ENCODE results near the gene CNTNAP2.

The CNTNAP2 gene

DNA sequence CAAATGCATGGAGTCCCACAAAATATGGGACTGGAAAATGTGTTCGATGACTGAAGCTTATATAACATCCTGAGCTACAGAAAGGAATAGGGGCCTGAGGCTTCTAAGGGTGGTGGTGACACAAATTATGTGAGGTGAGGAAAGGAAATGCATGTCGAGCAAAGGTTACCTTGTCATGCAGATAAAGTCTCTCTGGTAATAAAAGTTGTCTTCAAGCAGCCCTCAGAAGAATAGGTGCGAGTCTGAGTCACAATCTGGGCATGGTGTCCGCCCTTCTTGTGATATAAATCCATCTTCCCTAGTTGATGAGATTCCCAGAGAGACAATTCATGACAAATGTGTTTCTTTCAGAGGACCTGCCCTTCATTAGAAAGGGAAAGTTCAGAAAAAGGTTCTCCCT, 1488.7 kb downstream of the CNTNAP2 start:
- DNase-seq, result no peak

- DNase-seq, result no peak
Measured at GRCh38 chr7:147607157-147607800, 1490.7 kb downstream of the CNTNAP2 start.

DNA sequence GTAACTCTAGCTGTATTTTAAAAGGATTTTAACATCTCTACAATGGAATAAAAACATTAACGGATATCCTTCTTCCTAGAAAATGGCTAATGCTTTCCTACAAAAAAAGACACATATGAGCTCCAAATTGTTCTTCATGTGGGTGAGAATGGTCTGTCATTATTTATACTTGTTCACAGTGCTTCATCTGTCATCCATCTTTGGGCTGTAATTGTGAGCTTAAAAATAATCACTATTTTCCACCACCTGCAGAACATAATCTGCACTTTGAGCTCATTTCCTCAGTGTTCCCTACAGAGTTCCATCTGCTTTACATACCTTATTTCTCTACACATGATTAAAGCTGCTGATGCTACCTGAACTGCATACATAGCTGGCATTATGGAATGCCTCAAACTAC, 1494.8 kb downstream of the CNTNAP2 start:
- DNase-seq, result no peak

DNA sequence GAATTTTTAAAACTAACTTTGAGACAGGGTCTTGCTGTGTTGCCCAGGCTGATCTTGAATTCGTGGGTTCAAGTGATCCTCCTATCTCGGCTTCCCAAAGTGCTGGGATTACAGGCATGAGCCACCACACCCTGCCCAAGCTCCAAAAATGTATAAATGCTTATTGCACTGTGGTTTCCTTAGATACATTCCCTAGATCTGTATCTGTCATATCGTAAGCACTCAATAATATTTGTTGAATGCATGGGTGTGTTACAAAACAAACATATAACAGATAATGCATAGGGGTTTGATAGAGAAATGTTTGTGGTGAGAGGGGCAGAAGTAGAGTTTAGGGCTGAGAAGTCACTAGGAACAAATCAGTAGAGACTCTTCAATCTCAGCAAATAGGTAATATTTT, 1518.7 kb downstream of the CNTNAP2 start:
- no peak for DNase-seq

DNA sequence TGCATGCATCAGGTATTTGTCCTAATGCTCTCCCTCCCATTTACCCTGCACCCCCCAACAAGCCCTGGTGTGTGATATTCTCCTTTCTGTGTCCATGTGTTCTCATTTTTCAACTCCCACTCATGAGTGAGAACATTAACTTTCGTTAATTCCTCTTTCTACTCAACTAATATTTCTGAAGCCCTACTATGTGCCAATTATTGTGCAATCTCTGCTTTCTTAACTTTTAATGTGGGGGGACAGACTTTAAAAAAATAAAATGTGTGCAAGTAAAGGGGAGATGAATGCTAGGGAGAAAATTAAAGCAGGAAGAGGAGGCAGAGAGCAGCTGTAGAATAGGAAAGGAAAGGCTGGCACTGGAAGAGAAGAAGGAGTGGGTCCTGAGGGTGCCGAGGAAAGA, 1520.0 kb downstream of the CNTNAP2 start:
- no peak for DNase-seq

GRCh38 chr7:147638566-147638965, 1522.0 kb downstream of the CNTNAP2 start:
- no peak for DNase-seq

DNA sequence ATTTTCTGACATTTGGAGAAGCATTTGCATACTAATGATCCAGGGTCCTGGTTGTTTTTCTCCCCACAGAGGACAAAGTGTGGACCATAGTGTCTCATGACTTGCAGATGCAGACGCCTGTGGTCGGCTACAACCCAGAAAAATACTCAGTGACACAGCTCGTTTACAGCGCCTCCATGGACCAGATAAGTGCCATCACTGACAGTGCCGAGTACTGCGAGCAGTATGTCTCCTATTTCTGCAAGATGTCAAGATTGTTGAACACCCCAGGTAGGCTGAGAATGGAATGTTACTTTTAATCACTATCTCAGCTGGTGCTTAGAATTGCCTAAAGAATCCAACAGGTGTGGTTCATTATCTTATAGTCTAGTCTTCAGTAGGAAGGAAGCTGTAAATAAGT, 1522.4 kb downstream of the CNTNAP2 start:
- DNase-seq, result no peak

DNA sequence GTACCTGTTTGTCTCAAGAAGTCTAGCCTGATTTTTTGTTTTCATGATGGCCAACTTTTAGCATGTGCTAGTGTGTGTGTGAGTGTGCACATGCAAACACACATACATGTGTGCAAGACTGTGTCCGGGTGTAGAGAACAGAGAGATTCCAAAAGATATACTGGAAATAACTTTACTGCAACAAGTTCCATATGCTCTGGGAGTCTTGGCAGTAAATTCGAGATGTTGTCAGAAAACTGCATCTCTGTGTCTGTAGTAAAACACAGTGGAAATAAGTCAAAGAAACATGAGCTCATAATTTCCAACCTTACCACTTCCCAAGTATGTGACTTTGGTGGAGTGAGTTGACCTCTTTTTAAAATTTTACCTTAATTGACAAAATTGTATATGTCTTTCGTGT, 1523.2 kb downstream of the CNTNAP2 start:
- no peak for DNase-seq

- no peak for DNase-seq
Measured at GRCh38 chr7:147640821-147641220, 1524.2 kb downstream of the CNTNAP2 start.

DNA sequence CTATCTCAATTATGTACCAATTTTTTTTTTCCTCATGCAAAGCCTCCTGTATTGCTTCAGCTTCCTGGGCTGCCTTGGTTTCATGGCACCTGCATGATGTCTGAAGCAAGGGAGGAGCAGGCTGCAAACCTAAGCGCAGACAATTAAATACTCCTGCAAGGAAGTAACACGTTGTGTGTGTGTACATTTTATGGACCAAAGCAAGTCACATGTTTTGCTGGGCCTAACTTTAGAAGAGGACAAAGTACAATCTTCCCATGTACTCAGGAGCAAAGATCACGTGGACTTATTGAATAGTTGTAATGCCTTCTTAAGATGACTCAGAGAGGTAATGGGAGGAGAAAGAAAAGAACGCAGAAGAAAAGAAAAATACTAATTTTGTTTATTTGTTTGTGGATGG, 1530.0 kb downstream of the CNTNAP2 start:
- DNase-seq, result no peak

- no peak for DNase-seq
Measured at GRCh38 chr7:147650991-147651390, 1534.4 kb downstream of the CNTNAP2 start.

GRCh38 chr7:147651601-147652000, 1535.0 kb downstream of the CNTNAP2 start:
- DNase-seq, result no peak

DNA sequence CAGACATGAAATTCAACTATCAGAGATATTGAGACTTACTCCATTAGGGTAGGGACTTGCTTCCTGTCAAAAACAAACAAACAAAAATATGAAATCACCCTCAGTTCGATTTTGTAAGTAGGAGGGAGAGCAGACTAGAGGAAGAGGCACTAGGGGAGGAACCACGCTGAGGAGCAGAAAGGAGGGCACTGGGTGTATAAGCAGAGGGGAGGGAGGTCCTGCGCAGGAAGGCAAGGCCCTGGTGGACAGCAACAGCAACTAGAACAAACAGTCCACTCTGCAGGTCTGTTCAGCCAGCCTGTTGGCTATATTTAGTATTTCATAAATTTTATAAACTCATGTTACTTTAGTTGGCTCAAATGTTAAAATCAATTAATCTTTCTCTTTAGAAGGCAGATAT, 1536.9 kb downstream of the CNTNAP2 start:
- DNase-seq, result no peak

DNA sequence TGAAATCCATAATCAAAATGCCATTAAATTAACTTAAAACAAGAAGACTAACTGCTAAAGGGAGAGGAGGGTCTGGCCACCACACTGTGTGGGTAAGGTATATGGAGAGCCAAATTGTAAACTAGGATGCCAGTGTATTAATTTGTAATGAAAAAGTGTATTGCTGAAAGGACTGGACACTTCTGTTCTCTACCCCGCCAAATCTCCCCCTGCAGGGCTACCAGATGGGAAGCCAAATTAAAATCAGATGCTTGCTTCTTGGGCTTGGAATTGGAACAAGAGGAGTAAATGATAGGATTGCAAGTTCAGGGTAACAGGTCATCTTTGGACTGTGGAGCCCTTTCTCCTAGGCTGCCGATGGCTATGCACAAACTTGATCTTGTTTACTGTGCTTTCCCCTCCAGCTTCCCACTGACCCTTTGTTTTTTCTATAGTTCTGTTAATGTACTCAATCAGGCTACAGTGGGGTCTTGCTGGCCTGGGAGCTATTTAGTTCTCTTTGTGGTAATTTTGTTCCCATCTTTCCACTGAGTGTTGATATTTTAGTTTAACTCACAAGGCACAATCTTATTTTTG, 1541.9 kb downstream of the CNTNAP2 start:
- no peak for DNase-seq

- DNase-seq, result no peak
Measured at GRCh38 chr7:147659036-147659995, 1542.7 kb downstream of the CNTNAP2 start.

DNA sequence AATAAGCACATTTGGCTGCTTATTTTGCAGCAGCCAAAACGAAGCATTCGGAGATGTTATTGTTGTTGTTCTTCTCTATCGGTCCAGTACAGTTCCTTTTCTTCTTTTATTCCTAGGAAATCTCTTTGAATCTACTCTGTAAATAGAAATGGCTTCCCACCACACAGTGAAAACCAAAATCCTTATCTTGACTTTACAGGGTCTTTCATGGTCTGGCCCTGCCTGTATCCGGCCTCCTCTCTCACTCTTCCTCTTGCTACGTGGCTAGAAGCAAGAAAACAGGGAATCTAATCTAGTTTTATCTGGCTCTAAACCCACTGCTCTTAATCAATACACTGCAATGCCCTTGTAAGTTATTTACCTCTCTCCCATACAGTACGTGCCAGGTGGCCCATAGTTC, 1547.9 kb downstream of the CNTNAP2 start:
- DNase-seq, result no peak

DNA sequence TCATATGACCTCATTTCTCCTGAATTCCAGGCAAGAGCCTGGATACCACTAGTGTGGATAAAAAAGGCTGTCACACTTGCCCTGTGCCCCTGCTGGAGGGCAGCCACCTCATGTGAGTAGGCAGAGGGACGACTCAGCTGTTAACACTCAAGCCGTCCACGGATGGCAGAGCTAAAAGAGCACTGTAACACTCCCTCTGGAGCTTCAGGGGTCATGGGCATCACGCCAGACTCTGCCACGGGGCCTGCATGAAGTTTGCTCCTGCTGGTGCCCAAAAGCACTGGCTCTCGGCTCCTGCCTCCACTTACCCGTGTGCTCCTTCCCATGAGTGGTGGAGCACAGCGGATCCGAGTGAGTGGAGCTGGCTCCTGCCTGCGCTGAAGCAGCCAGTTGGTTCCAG, 1554.2 kb downstream of the CNTNAP2 start:
- DNase-seq, result no peak

DNA sequence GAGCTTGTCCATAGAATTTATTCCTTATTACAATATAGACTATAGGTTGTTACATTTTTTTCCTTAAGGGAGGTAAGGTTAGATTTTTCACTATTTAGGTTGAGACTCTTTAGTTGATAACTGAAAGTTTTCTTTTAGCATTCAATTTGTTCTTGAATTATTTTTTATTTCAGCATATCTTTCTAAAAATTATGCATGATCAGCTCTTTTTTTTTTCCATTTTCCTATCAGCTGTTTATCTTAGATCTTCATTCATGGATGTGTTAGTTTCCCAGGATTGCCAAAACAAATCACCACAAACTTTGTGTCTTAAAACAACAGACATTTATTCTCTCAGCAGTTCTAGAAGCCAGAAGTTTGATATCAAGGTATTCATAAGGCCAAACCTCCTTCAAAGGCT, 1558.1 kb downstream of the CNTNAP2 start:
- DNase-seq, result no peak

GRCh38 chr7:147678943-147679342, 1562.3 kb downstream of the CNTNAP2 start:
- DNase-seq, result no peak

DNA sequence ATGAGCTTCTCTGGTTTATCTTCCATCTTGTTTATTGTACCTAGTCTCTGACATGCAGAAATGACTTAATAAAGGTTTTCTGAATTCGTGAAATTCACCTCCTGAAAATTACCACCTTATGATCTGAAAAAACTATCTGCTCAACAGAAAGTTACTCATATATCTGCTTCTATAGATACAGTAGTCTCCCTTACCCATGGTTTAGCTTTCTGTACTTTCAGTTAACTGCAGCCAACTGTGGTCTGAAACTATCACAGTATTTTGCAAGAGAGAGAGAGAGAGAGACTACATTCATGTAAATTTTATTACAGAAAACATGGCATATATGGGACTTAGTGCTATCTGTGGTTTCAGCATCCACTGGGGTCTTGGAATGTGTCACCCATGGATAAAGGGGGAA, 1564.9 kb downstream of the CNTNAP2 start:
- DNase-seq, result no peak

GRCh38 chr7:147700702-147701101, 1584.1 kb downstream of the CNTNAP2 start:
- no peak for DNase-seq

GRCh38 chr7:147707926-147708325, 1591.3 kb downstream of the CNTNAP2 start:
- DNase-seq, result no peak

DNA sequence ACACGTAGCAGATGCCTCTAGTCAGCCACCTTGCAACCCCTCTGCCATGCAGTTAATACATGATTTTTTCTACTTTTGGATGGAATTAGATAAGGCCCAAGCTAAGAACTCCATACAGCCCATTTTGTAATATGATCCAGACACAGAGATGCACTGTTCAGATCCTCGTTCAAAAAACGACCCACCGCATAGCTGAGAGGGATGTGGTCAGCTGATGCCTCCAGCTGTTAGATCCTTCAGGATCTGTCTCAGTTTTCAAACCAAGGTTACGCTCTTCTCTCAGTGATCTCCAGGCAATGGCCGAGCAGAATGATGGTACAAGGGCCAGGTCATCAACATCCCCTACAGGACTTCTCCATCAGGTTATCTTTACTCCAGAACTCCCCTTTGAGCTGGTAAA, 1592.3 kb downstream of the CNTNAP2 start:
- DNase-seq, result no peak

DNA sequence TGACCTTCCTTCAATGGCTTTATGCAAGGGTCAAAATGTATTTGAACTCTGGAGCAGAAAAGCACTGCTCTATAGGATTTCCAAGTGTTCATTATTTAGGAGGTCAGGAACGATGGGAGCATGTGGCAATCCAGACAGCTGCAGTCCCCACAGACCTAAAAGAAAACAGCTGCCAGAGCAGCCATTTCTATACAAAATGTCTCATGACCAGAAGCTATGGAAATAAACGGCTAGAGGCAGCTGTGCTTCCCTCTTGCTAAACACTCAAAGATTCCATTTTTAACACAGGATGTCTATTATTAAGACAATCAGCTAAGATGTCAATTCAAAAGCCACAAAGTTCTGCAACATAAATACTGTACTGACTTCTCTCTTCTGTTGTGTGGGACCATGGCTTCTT, 1594.8 kb downstream of the CNTNAP2 start:
- DNase-seq, result no peak

Measured in fibroblast of skin of right biceps (primary cell).